ENCODE data around the gene TMTC2. TPM values are rescaled to one million over a fixed set of nuclear protein-coding genes. Genes with fewer than 3 reads are reported as not detected.

TMTC2 gene
- total RNA-seq, 5 donors from 2014 or later (not counting 1 experiment from before 2014, with no cell fraction given): 3.6 to 5.4 (median 4.4) TPM

DNA sequence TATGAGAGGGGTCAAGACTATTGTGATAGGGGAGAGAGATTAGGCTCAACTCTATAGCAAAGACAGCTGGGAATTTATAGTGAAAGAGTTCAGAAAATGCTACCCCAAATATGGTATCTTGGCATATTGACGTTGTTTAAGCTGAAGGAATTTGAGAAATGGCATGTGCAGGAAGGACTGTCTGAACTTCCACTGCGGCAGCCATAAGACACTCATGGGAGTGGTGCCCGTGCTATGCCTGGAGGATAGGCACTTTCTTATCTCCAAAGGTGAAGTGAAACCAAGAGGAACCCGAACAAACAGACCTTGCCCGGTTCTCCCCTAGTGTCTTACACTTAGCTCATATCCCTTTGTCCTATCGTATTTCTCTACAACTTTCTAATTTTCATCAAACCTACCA is 390.3 kb downstream of the TMTC2 start:
- Mint-ChIP-seq H3K27me3 (no peaks in the 10 kb centered on the region), H3K4me1 (no peaks in the 10 kb centered on the region), H3K36me3 (peaks cover 8% of the 10 kb centered on the region), H3K9me3 (peaks cover 4 to 16% (median 12%) of the 10 kb centered on the region in 3 donors), H3K4me3 (no peak overlapping the region), H3K27ac (no peak overlapping the region)
- Histone ChIP-seq H3K4me1 (ENCODE audit: control insufficient read depth in 1 of 2, extremely low read depth in 1 of 2, insufficient read depth in 2 of 2, low read length in 2 of 2) (no peaks in the 10 kb centered on the region), H3K9me3 (no peaks in the 10 kb centered on the region), H3K27ac (ENCODE audit: low read length) (no peak overlapping the region), H3K36me3 (ENCODE audit: control insufficient read depth in 2 of 2, extremely low read depth in 1 of 2, insufficient read depth in 1 of 2, low read length in 1 of 2) (no peaks in the 10 kb centered on the region), H3K4me3 (ENCODE audit: control insufficient read depth in 1 of 2, extremely low read depth in 1 of 2, low read length in 1 of 2) (no peak overlapping the region), H3K27me3 (replicated peaks in 1 of 2; ENCODE audit: control insufficient read depth in 2 of 2, extremely low read depth in 1 of 2, insufficient read depth in 2 of 2, low read length in 1 of 2) (peaks cover 0 to 4% of the 10 kb centered on the region in 2 experiments)
- DNase-seq: no peak
- POLR2A ChIA-PET: no interaction called here
- ATAC-seq (replicated peaks in 1 of 4): no peak
- 94% methylated on average over 3 of the region's 6 CpGs for WGBS (ENCODE audit: insufficient coverage)
- CTCF ChIA-PET: no interaction called here

DNA sequence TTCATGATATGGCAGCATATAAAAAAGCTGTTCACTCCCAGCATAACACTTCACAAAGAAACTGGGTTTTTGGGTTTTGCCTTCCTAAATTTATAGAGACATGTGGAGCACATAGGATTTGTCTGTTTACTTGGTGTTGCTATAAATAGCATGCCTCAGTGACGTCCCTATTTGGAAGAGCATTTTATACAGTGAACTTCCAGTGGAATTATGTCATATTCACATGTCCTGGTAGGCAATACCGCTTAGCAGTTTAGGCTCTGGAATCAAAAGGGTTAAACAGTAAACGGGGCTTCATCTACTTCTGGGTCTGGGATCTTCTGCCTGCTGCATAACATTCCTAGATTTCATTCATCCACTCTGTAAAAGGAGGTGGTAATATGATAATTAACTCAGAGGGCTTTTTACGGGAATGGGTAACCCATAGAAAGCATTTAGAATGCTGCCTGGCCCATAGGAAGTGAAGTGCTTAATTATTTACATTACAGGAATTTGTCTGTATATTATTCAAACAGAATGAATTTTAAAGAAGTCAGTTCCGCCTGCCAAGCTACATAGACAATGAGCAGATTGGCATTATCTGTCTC is 396.1 kb downstream of the TMTC2 start:
- 29% methylated on average over 1 of the region's 5 CpGs for WGBS (ENCODE audit: insufficient coverage)
- Mint-ChIP-seq H3K4me3 (no peak overlapping the region), H3K9me3 (no peaks in the 10 kb centered on the region), H3K4me1 (no peaks in the 10 kb centered on the region), H3K27me3 (no peaks in the 10 kb centered on the region), H3K36me3 (no peaks in the 10 kb centered on the region), H3K27ac (no peak overlapping the region)
- Histone ChIP-seq H3K27me3 (replicated peaks in 1 of 2; ENCODE audit: control insufficient read depth in 2 of 2, extremely low read depth in 1 of 2, insufficient read depth in 2 of 2, low read length in 1 of 2) (no peaks in the 10 kb centered on the region), H3K4me3 (ENCODE audit: control insufficient read depth in 1 of 2, extremely low read depth in 1 of 2, low read length in 1 of 2) (no peak overlapping the region), H3K27ac (ENCODE audit: low read length) (no peak overlapping the region), H3K36me3 (ENCODE audit: control insufficient read depth in 2 of 2, extremely low read depth in 1 of 2, insufficient read depth in 1 of 2, low read length in 1 of 2) (no peaks in the 10 kb centered on the region), H3K9me3 (no peaks in the 10 kb centered on the region), H3K4me1 (ENCODE audit: control insufficient read depth in 1 of 2, extremely low read depth in 1 of 2, insufficient read depth in 2 of 2, low read length in 2 of 2) (no peaks in the 10 kb centered on the region)
- POLR2A ChIA-PET: no interaction called here
- CTCF ChIA-PET: no interaction called here
- ATAC-seq (replicated peaks in 1 of 4) (no peak), DNase-seq (no peak)

DNA sequence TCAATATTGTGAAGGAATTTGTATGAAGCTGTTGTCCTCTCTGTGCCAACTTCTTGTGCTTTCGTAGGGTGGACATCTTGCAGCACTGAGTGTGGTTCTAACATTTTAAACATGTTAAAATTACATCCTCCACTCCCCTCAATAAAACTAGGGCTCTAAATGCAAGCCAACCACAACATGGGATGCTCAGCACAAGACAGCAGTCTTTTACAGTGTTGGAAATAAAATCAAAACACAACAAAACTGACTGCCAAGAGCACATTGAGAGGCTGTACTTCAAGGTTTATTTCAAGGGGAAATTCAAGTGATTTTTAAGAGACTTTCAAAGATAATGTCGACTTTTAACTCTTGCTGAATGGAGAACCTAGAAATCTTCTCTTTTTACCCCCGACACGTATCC is 396.9 kb downstream of the TMTC2 start:
- Mint-ChIP-seq H3K4me3 (no peak overlapping the region), H3K36me3 (no peaks in the 10 kb centered on the region), H3K27ac (no peak overlapping the region), H3K27me3 (no peaks in the 10 kb centered on the region), H3K4me1 (no peaks in the 10 kb centered on the region), H3K9me3 (no peaks in the 10 kb centered on the region)
- DNase-seq (no peak), ATAC-seq (replicated peaks in 1 of 4) (no peak)
- Histone ChIP-seq H3K4me3 (ENCODE audit: control insufficient read depth in 1 of 2, extremely low read depth in 1 of 2, low read length in 1 of 2) (no peak overlapping the region), H3K36me3 (ENCODE audit: control insufficient read depth in 2 of 2, extremely low read depth in 1 of 2, insufficient read depth in 1 of 2, low read length in 1 of 2) (no peaks in the 10 kb centered on the region), H3K27me3 (replicated peaks in 1 of 2; ENCODE audit: control insufficient read depth in 2 of 2, extremely low read depth in 1 of 2, insufficient read depth in 2 of 2, low read length in 1 of 2) (no peaks in the 10 kb centered on the region), H3K9me3 (no peaks in the 10 kb centered on the region), H3K27ac (ENCODE audit: low read length) (no peak overlapping the region), H3K4me1 (ENCODE audit: control insufficient read depth in 1 of 2, extremely low read depth in 1 of 2, insufficient read depth in 2 of 2, low read length in 2 of 2) (no peaks in the 10 kb centered on the region)
- ChIA-PET POLR2A (interaction anchor here in 1 of 2 donors (0.6 kb wide), 1 partner anchor 356 kb away, joined by 6 read pairs; no protein-coding TSS in a partner anchor), CTCF (no interaction called here)
- WGBS (ENCODE audit: insufficient coverage): no CpG with 5 or more reads among the region's 4 CpGs

DNA sequence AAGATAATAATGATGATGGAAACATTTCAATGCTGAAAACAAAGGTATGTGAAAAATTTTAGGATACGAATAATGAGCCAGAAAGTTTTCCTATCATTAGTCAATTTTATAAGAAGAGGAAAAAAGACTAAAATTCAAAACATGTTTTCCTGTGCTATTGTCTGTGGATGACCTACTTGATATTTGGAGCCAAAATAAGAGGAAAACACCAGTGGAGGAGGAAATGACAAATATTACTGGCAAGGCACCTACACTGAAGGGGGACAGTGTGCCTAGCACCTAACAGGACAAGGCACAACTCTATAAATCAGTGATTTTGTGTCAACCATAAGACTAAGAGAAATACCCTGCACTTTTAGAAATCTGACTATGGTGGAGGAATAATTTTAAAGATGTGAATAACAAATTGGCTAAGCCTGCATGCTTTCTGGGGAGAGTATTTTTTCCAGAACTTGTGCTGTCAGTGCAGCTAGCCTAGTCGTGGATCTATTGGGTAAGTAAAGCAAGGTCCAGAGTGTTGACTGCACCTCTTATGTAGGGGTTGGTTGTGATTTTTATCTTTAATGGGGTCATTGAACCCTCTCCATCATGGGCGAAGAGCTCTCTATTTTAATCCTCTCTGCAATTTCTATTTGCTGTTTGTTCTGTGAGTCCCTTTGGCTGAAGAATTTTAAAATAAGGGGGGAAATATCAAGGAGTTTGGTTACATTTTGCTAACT is 398.0 kb downstream of the TMTC2 start:
- no peak overlapping the region for H3K27ac Mint-ChIP-seq
- Histone ChIP-seq H3K27me3 (replicated peaks in 1 of 2; ENCODE audit: control insufficient read depth in 2 of 2, extremely low read depth in 1 of 2, insufficient read depth in 2 of 2, low read length in 1 of 2) (no peaks in the 10 kb centered on the region), H3K27ac (ENCODE audit: low read length) (no peak overlapping the region), H3K9me3 (no peaks in the 10 kb centered on the region), H3K4me1 (ENCODE audit: control insufficient read depth in 1 of 2, extremely low read depth in 1 of 2, insufficient read depth in 2 of 2, low read length in 2 of 2) (no peaks in the 10 kb centered on the region), H3K36me3 (ENCODE audit: control insufficient read depth in 2 of 2, extremely low read depth in 1 of 2, insufficient read depth in 1 of 2, low read length in 1 of 2) (no peaks in the 10 kb centered on the region), H3K4me3 (ENCODE audit: control insufficient read depth in 1 of 2, extremely low read depth in 1 of 2, low read length in 1 of 2) (no peak overlapping the region)
- POLR2A ChIA-PET: no interaction called here
- H3K9me3 Mint-ChIP-seq: no peaks in the 10 kb centered on the region
- WGBS (ENCODE audit: insufficient coverage): 71% methylated on average over 1 of the region's 3 CpGs
- H3K36me3 Mint-ChIP-seq: no peaks in the 10 kb centered on the region
- DNase-seq (no peak), ATAC-seq (replicated peaks in 1 of 4) (no peak)
- H3K4me1 Mint-ChIP-seq: no peaks in the 10 kb centered on the region
- H3K27me3 Mint-ChIP-seq: no peaks in the 10 kb centered on the region
- CTCF ChIA-PET: no interaction called here
- H3K4me3 Mint-ChIP-seq: no peak overlapping the region

DNA sequence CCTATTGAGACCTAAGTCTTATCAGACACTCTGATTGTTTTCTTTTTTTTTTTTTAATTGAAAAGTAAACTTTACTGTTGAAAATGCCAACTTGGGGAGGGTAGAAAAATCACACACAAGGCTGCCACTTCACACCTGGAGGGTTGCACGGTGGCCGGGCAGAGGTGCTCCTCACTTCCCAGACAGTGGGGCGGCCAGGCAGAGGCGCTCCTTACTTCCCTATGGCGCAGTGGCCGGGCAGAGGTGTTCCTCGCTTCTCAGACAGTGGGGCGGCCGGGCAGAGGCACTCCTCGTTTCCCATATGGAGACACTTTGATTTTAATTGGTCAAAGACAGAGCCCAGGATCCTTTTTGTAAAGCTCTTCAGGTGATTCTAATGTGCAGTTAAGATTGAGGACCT is 399.3 kb downstream of the TMTC2 start:
- ChIA-PET CTCF (no interaction called here), POLR2A (no interaction called here)
- no peak overlapping the region for H3K27ac ChIP-seq (ENCODE audit: low read length)
- H3K4me3 ChIP-seq (ENCODE audit: control insufficient read depth in 1 of 2, extremely low read depth in 1 of 2, low read length in 1 of 2): no peak overlapping the region
- Mint-ChIP-seq H3K4me1 (no peaks in the 10 kb centered on the region), H3K4me3 (no peak overlapping the region), H3K36me3 (no peaks in the 10 kb centered on the region), H3K27ac (no peak overlapping the region), H3K27me3 (no peaks in the 10 kb centered on the region), H3K9me3 (no peaks in the 10 kb centered on the region)
- DNase-seq: no peak
- 86% methylated on average over 7 of the region's 10 CpGs for WGBS (ENCODE audit: insufficient coverage)
- ATAC-seq (replicated peaks in 1 of 4): no peak
- H3K4me1 ChIP-seq (ENCODE audit: control insufficient read depth in 1 of 2, extremely low read depth in 1 of 2, insufficient read depth in 2 of 2, low read length in 2 of 2): no peaks in the 10 kb centered on the region
- no peaks in the 10 kb centered on the region for H3K9me3 ChIP-seq
- H3K27me3 ChIP-seq (replicated peaks in 1 of 2; ENCODE audit: control insufficient read depth in 2 of 2, extremely low read depth in 1 of 2, insufficient read depth in 2 of 2, low read length in 1 of 2): no peaks in the 10 kb centered on the region
- H3K36me3 ChIP-seq (ENCODE audit: control insufficient read depth in 2 of 2, extremely low read depth in 1 of 2, insufficient read depth in 1 of 2, low read length in 1 of 2): no peaks in the 10 kb centered on the region

DNA sequence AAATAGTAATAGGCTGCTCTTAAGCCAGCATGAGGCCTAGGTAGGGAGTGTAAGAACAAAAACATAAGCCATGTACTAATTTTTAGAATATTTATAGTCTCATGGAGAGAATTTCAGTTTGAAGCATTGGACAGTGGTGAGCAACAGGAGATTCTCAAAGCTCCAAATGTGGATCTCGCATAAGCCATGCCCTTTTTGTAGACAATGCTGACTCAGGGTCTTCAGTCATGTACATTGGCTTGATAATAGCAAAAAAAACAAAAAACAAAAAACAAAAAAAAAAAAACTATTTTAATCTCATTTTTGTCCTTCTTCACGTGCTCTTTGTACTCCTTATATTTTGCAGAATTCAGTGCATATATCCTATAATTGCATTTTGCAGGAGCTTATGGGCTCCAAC is 402.9 kb downstream of the TMTC2 start:
- Histone ChIP-seq H3K9me3 (no peaks in the 10 kb centered on the region), H3K27me3 (replicated peaks in 1 of 2; ENCODE audit: control insufficient read depth in 2 of 2, extremely low read depth in 1 of 2, insufficient read depth in 2 of 2, low read length in 1 of 2) (no peaks in the 10 kb centered on the region), H3K36me3 (ENCODE audit: control insufficient read depth in 2 of 2, extremely low read depth in 1 of 2, insufficient read depth in 1 of 2, low read length in 1 of 2) (no peaks in the 10 kb centered on the region), H3K4me1 (ENCODE audit: control insufficient read depth in 1 of 2, extremely low read depth in 1 of 2, insufficient read depth in 2 of 2, low read length in 2 of 2) (no peaks in the 10 kb centered on the region), H3K4me3 (ENCODE audit: control insufficient read depth in 1 of 2, extremely low read depth in 1 of 2, low read length in 1 of 2) (no peak overlapping the region), H3K27ac (ENCODE audit: low read length) (no peak overlapping the region)
- DNase-seq (no peak), ATAC-seq (replicated peaks in 1 of 4) (no peak)
- WGBS (ENCODE audit: insufficient coverage): 100% methylated on average over 2 of the region's 2 CpGs
- Mint-ChIP-seq H3K9me3 (peaks cover 0 to 4% (median 0%) of the 10 kb centered on the region in 3 donors), H3K27me3 (no peaks in the 10 kb centered on the region), H3K36me3 (no peaks in the 10 kb centered on the region), H3K4me1 (no peaks in the 10 kb centered on the region), H3K27ac (no peak overlapping the region), H3K4me3 (no peak overlapping the region)
- CTCF ChIA-PET: no interaction called here
- POLR2A ChIA-PET: no interaction called here
